Endometrial microvascular endothelial cells (primary cell): Measurements from ENCODE around the gene CTNNA2. TPM values are rescaled to one million over a fixed set of nuclear protein-coding genes. Genes with fewer than 3 reads are reported as not detected.
"Not testable (repeated sequence)": the region's sequence is repeated elsewhere in the genome, so short reads cannot be mapped to it uniquely, and the experiment has no call there.

Experiments used
- in situ Hi-C: cut with HindIII; loops from 2 replicates; pipeline ENCODE4 v1.10.0; 2017; ENCODE audit warnings: low sequenced_read_pairs, low pct_unique_long_range_greater_than_20kb; ENCODE audit errors: inconsistent ontology term
- total RNA-seq: library from RNA; depleted of rRNA; stranded (reverse); fragments of >200 nt; gene quantifications from one replicate; pipeline ENCODE4 v1.2.3, GENCODE V29; 2015; ENCODE audit errors: inconsistent ontology term

Gene CTNNA2
- total RNA-seq, 1 donor from 2014 or later = not detected

GRCh38 chr2:80168801-80169200 is 656.0 kb downstream of the CTNNA2 start:
- in situ Hi-C loops = no loop called here

- in situ Hi-C loops = no loop called here
Observed at GRCh38 chr2:80169811-80170594, 657.2 kb downstream of the CTNNA2 start.

- in situ Hi-C loops = no loop called here
Observed at GRCh38 chr2:80185091-80185490, 672.2 kb downstream of the CTNNA2 start.

GRCh38 chr2:80186262-80186661 is 673.4 kb downstream of the CTNNA2 start:
- in situ Hi-C loops = no loop called here

- in situ Hi-C loops = no loop called here
Observed at GRCh38 chr2:80187156-80187555, 674.3 kb downstream of the CTNNA2 start.

- in situ Hi-C loops = no loop called here
Observed at GRCh38 chr2:80190166-80190565, 677.3 kb downstream of the CTNNA2 start.

GRCh38 chr2:80193566-80193965 is 680.7 kb downstream of the CTNNA2 start:
- in situ Hi-C loops = no loop called here

GRCh38 chr2:80195034-80195433 is 682.2 kb downstream of the CTNNA2 start:
- in situ Hi-C loops = no loop called here

- in situ Hi-C loops = no loop called here
Observed at GRCh38 chr2:80198042-80198441, 685.2 kb downstream of the CTNNA2 start.

GRCh38 chr2:80199504-80199903 is 686.7 kb downstream of the CTNNA2 start:
- in situ Hi-C loops = no loop called here

- in situ Hi-C loops = not testable (repeated sequence)
Observed at GRCh38 chr2:80203929-80204328, 691.1 kb downstream of the CTNNA2 start.

- in situ Hi-C loops = no loop called here
Observed at GRCh38 chr2:80205498-80205897, 692.6 kb downstream of the CTNNA2 start.

GRCh38 chr2:80209458-80209857 is 696.6 kb downstream of the CTNNA2 start:
- in situ Hi-C loops = no loop called here

- in situ Hi-C loops = no loop called here
Observed at GRCh38 chr2:80217446-80217845, 704.6 kb downstream of the CTNNA2 start.

GRCh38 chr2:80222644-80223043 is 709.8 kb downstream of the CTNNA2 start:
- in situ Hi-C loops = no loop called here

- in situ Hi-C loops = no loop called here
Observed at GRCh38 chr2:80231421-80231820, 718.6 kb downstream of the CTNNA2 start.

GRCh38 chr2:80233333-80233732 is 720.5 kb downstream of the CTNNA2 start:
- in situ Hi-C loops = no loop called here

- in situ Hi-C loops = no loop called here
Observed at GRCh38 chr2:80238692-80239469, 726.0 kb downstream of the CTNNA2 start.

- in situ Hi-C loops = no loop called here
Observed at GRCh38 chr2:80242355-80242910, 729.6 kb downstream of the CTNNA2 start.
